Heart left ventricle (tissue), 16 donors: Measurements from ENCODE around the gene SLC24A4. TPM values are rescaled to one million over a fixed set of nuclear protein-coding genes. Genes with fewer than 3 reads are reported as not detected.

Experiments
- ATAC-seq, 4 donors: fragments of 200-7000 bp; cut with Tn5 transposase; one replicate each; pipeline ENCODE4 v1.9.1; 2020 to 2022; ENCODE audit warnings: moderate library complexity in 4 of 4, mild to moderate bottlenecking in 3 of 4, moderate number of reproducible peaks in 1 of 4
- DNase-seq, 5 donors: peaks; one replicate each; pipeline ENCODE4 v3.0.0-alpha.2; 2020
- H3K27ac ChIP-seq, 12 donors: fragments of 200-600 bp; sonication (generic) in 4 of 12; one replicate each; pipeline versions ENCODE4 v1.5.0 to v1.8.0; 2016 to 2022; ENCODE audit warnings: mild to moderate bottlenecking in 2 of 12
- H3K27me3 ChIP-seq, 9 donors: fragments of 200-600 bp; sonication (generic) in 2 of 9; one replicate each; pipeline versions ENCODE4 v1.5.1 to v1.8.0; 2016 to 2022; ENCODE audit warnings: mild to moderate bottlenecking in 3 of 9
- H3K36me3 ChIP-seq, 9 donors: fragments of 200-600 bp; sonication (generic) in 2 of 9; one replicate each; pipeline versions ENCODE4 v1.5.0 to v1.8.0; 2018 to 2022; ENCODE audit warnings: mild to moderate bottlenecking in 2 of 9
- H3K4me1 ChIP-seq, 12 donors: fragments of 200-600 bp; sonication (generic) in 4 of 12; one replicate each; pipeline versions ENCODE4 v1.5.0 to v1.8.0; 2016 to 2022; ENCODE audit warnings: mild to moderate bottlenecking in 3 of 12
- H3K4me3 ChIP-seq, 12 donors: fragments of 200-600 bp; sonication (generic) in 4 of 12; one replicate each; pipeline versions ENCODE4 v1.5.0 to v1.8.0; 2017 to 2022; ENCODE audit warnings: mild to moderate bottlenecking in 9 of 12, moderate library complexity in 4 of 12
- H3K9me3 ChIP-seq, 12 donors: fragments of 200-600 bp; sonication (generic) in 4 of 12; one replicate each; pipeline versions ENCODE4 v1.5.0 to v1.8.0; 2016 to 2022; ENCODE audit warnings: mild to moderate bottlenecking in 1 of 12
- POLR2A ChIP-seq, 2 donors: fragments of 450-650 bp; IDR thresholded peaks; one replicate each; pipeline ENCODE4 v1.6.1; 2017; ENCODE audit warnings: antibody characterized with exemption in 2 of 2, mild to moderate bottlenecking in 2 of 2, moderate library complexity in 2 of 2
- WGBS, 4 donors: extraction: QIAGEN DNeasy Blood & Tissue Kit in 2 of 4; methylation state at CpG; one replicate each; pipeline versions ENCODE4 v1.1.5 to v1.1.7; 2013 to 2018; 5-methylcytosine and 5-hydroxymethylcytosine counted together
- intact Hi-C, 10 donors: fragments of 100-400 bp; cut with DNase I; formaldehyde crosslinking; loops; one replicate each; pipeline versions ENCODE4 v1.11.1 to v1.14.2; 2022
- polyA plus RNA-seq, 2 donors: library from polyadenylated mRNA; stranded (reverse); fragments of 200-250 nt; gene quantifications; one replicate each; pipeline ENCODE4 v1.2.3, GENCODE V29; 2013
- total RNA-seq, 9 donors: library from RNA; depleted of rRNA in 2 of 9; stranded (reverse); fragments of >200 nt in 2 of 9; fragmentation: NEBNext Ultra II Directional in 3 of 9; extraction: Animal tissue kit (Norgen Biotek cat#: 25700) in 3 of 9; gene quantifications; one replicate each; pipeline versions ENCODE4 v1.1.0 to v1.2.4, GENCODE V29; 2016 to 2023
- TF ChIP-seq, protein P1 (sequence below), 12 donors: fragments of 200-600 bp; sonication (generic) in 4 of 12; IDR thresholded peaks; one replicate each; pipeline versions ENCODE4 v1.5.0 to v1.8.0; 2018 to 2022; ENCODE audit warnings: antibody characterized with exemption in 12 of 12, mild to moderate bottlenecking in 5 of 12
- donor health status: ischemic (EF 13 %, LVEDD 7.1; RV severe dilation, severe dysfunction).
- donor health status: healthy with polysubstance abuse.
- donor health status: DM: no; HTN: yes; CAD: no.
- donor health status: DM: no; HTN: no; CAD: no.
- donor health status: ischemic (EF 25% LVEDD 6.9; RV normal size, moderate dysfunction).
- donor health status: ischemic (EF 25% LVEDD 5.7; RV mildly dilated, moderate dysfunction).
- donor health status: healthy.
- donor health status: DM: yes; HTN: yes; CAD: no.
- donor health status: ischemic (EF 35%, LVEDD 5.7; RV mildly dilated, moderate dysfunction).
- donor health status: nonischemic (EF 11% LVEDD 7.7; RV severe dilation, severe dysfunction).
- donor health status: DM: yes; HTN: yes; CAD: no.
- donor health status: PGD.
- donor health status: ischemic (EF 29% LVEDD 5.4; RV normal size, mild dysfunction).
- donor health status: nonischemic (EF 23%, LVEDD 6.1; RV moderate dilation, normal function).

SLC24A4 gene
- total and polyA plus RNA-seq, 11 donors = 0.05 to 1.6 (median 0.23) TPM

DNA sequence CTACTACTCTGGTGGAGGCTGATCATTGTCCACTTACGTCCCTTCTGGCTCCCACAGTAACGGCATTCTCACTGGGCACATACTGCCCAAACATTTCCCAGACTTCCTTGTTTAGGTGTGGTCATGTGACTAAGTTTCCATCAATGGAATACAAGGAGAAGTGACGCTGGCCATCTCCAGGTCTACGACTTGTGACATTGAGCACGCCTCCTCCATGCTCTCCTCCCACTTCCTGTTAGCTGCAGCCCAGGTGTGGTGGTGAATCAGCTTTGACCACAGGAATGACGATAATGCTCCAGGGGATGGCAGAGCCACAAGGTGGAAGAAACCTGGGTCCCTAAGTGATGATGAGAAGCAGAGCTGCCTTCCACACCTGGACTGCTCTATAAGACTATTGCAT is 6.0 kb upstream of the SLC24A4 start:
- DNase-seq (no peak), ATAC-seq (no peak)
- Histone ChIP-seq H3K27ac (no peak overlapping the region), H3K4me3 (no peak overlapping the region), H3K36me3 (no peaks in the 10 kb centered on the region), H3K9me3 (no peaks in the 10 kb centered on the region), H3K27me3 (peaks cover 2 to 39% (median 14%) of the 10 kb centered on the region in 9 donors), H3K4me1 (no peaks in the 10 kb centered on the region)
- intact Hi-C loops = no loop called here
- TF ChIP-seq POLR2A (IDR thresholded peaks at IDR 0.05) = no peak
- TF ChIP-seq, protein P1, sequence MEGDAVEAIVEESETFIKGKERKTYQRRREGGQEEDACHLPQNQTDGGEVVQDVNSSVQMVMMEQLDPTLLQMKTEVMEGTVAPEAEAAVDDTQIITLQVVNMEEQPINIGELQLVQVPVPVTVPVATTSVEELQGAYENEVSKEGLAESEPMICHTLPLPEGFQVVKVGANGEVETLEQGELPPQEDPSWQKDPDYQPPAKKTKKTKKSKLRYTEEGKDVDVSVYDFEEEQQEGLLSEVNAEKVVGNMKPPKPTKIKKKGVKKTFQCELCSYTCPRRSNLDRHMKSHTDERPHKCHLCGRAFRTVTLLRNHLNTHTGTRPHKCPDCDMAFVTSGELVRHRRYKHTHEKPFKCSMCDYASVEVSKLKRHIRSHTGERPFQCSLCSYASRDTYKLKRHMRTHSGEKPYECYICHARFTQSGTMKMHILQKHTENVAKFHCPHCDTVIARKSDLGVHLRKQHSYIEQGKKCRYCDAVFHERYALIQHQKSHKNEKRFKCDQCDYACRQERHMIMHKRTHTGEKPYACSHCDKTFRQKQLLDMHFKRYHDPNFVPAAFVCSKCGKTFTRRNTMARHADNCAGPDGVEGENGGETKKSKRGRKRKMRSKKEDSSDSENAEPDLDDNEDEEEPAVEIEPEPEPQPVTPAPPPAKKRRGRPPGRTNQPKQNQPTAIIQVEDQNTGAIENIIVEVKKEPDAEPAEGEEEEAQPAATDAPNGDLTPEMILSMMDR (IDR thresholded peaks at IDR 0.05) = no peak
- 74 to 83% (median 80%) methylated on average over 6 of the region's 6 CpGs for WGBS, 4 donors

DNA sequence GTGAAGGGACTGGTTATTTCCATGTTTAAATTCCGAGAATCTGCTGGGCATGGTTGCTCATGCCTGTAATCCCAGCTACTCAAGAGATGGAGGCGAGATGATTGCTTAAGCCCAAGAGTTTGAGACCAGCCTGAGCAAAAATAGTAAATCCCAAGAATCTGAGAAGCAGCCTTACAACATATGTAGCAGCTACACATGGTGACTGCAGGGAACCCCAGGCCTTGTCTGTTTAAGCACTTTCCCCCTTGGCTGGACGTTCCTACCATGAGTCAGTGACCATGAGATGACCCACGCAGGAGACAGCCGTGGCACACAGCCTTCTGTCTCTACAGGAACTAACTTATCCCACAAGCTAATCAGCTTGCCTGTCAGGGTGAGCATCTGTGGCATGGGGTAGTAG is 5.5 kb upstream of the SLC24A4 start:
- H3K27ac ChIP-seq = no peak overlapping the region
- no peak for ATAC-seq

DNA sequence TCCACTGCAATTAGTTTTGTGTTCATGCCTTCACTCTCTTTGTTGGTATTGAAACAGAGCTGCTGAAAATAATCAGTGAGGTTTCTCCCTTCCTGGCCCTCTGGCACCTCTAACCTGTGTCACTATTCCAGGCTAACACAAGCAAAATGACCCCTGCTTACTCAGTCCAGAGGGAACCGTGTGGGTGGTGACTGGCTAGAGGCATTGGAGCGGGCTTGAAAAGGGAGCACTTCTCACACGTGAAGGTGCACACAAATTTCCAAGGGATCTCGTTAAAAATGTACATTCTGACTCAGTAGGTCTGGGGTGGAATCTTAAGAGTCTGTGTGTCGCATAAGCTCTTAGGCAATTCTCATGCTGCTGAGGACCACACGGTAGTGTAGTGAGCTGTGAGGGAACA is 1.3 kb upstream of the SLC24A4 start:
- no peak overlapping the region for H3K4me3 ChIP-seq
- DNase-seq (no peak), ATAC-seq (no peak)
- TF ChIP-seq, protein P1 (IDR thresholded peaks at IDR 0.05) = no peak
- no peak for TF ChIP-seq POLR2A (IDR thresholded peaks at IDR 0.05)
- H3K9me3 ChIP-seq = no peaks in the 10 kb centered on the region
- peaks cover 29 to 82% (median 46%) of the 10 kb centered on the region in 9 donors for H3K27me3 ChIP-seq
- H3K27ac ChIP-seq = no peak overlapping the region
- H3K36me3 ChIP-seq = no peaks in the 10 kb centered on the region
- 46 to 53% (median 48%) methylated on average over 5 to 6 of the region's 6 CpGs for WGBS, 4 donors
- H3K4me1 ChIP-seq = peaks cover 0 to 18% (median 8%) of the 10 kb centered on the region in 12 donors
- intact Hi-C loops = no loop called here

More for the DNA sequence above, 5.5 kb upstream of the SLC24A4 start:
- TF ChIP-seq POLR2A (IDR thresholded peaks at IDR 0.05) = no peak
- TF ChIP-seq, protein P1 (IDR thresholded peaks at IDR 0.05) = no peak
- peaks cover 0 to 2% (median 0%) of the 10 kb centered on the region in 12 donors for H3K4me1 ChIP-seq
- DNase-seq = no peak
- H3K9me3 ChIP-seq = no peaks in the 10 kb centered on the region
- H3K27me3 ChIP-seq = peaks cover 8 to 44% (median 20%) of the 10 kb centered on the region in 9 donors
- no peak overlapping the region for H3K4me3 ChIP-seq
- 57 to 63% (median 60%) methylated on average over 5 of the region's 5 CpGs for WGBS, 4 donors
- intact Hi-C loops = no loop called here
- no peaks in the 10 kb centered on the region for H3K36me3 ChIP-seq

DNA sequence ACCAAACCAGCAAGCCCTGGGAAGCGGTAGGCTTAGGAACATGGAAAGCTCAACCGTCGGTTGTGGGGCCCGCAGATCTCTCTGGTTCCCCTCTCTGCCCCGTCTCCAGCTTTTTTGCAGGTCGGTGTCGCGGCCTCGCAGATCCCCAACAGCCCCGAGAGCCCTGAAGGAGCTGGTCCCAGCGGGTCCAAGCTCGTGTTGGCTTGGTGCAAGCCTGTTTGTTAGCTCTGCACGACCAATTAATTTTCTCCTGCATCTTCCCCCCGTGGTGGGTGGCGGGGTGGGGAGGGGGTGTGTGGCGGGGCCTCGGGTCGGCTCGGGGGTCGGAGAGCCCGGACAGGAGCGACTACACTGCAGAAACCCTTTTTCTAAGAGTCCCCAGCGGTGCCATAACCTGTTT is 449 bp upstream of the SLC24A4 start:
- DNase-seq = no peak
- peak overlapping the region in 9 of 12 donors; percentile 20 to 54 (median 49) for H3K4me3 ChIP-seq
- H3K4me1 ChIP-seq = peaks cover 0 to 18% (median 8%) of the 10 kb centered on the region in 12 donors

More for the DNA sequence above, 449 bp upstream of the SLC24A4 start:
- no peak overlapping the region for H3K27ac ChIP-seq
- intact Hi-C loops = no loop called here
- peaks cover 29 to 85% (median 48%) of the 10 kb centered on the region in 9 donors for H3K27me3 ChIP-seq
- H3K36me3 ChIP-seq = no peaks in the 10 kb centered on the region
- H3K9me3 ChIP-seq = no peaks in the 10 kb centered on the region
- TF ChIP-seq, protein P1 (IDR thresholded peaks at IDR 0.05) = no peak
- TF ChIP-seq POLR2A (IDR thresholded peaks at IDR 0.05) = no peak
- ATAC-seq = no peak
- 3 to 5% (median 3%) methylated on average over 22 to 23 of the region's 23 CpGs for WGBS, 4 donors
